Measurements from ENCODE around the gene SLCO1B1. TPM values are rescaled to one million over a fixed set of nuclear protein-coding genes. Genes with fewer than 3 reads are reported as not detected.

SLCO1B1 gene
- total RNA-seq, 1 experiment from 2014 or later: not detected

DNA sequence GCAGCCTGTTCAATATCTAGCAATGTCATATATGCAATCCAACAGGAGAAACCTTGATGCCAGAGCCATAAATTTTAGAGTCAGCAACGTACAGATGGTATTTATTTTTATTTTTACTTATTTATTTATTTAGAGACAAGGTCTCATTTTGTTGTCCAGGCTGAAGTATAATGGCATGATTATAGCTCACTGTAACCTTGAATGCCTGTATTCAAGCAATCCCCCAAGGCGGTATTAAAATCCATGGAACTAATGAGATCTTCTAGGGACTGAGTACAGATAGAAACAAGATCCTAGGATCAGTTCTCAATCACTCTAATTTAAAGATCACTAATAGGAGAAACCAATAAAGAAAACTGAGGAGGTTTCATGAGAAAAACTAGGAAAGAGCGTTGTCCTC lies 89.3 kb downstream of the SLCO1B1 start:
- no peak overlapping the region for H3K9ac ChIP-seq (ENCODE audit: low read length)

DNA sequence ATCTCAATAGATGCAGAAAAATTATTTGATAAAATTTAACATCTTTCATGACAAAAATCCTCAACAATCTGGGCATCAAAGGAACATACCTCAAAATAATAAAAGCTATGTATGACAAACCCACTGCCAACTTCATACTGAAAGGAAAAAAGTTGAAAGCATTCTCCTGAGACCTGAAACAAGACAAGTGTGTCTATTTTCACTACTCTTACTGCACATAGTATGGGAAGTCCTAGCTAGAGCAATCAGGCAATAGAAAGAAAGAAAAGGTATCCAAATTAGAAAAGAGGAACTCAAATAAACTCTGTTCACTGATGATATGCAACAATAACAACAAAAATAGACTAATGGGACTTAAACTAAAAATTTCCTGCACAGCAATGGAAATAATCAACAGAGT lies 90.1 kb downstream of the SLCO1B1 start:
- Histone ChIP-seq H3K4me1 (ENCODE audit: insufficient read depth, low read length) (no peaks in the 10 kb centered on the region), H4K20me1 (ENCODE audit: low read length) (no peaks in the 10 kb centered on the region), H3K36me3 (ENCODE audit: low read depth, low read length) (no peaks in the 10 kb centered on the region), H3K9me2 (replicated peaks; ENCODE audit: low read length) (no peaks in the 10 kb centered on the region), H3K4me2 (ENCODE audit: low read length) (no peak overlapping the region), H3K9ac (ENCODE audit: low read length) (no peak overlapping the region), H3K4me3 (ENCODE audit: low read length) (no peak overlapping the region), H3K27ac (ENCODE audit: low read length) (no peak overlapping the region), H2AFZ (ENCODE audit: low read length) (no peak overlapping the region), H3K9me3 (ENCODE audit: low read length) (no peaks in the 10 kb centered on the region), H3F3A (ENCODE audit: low read length, unreplicated experiment) (no peaks in the 10 kb centered on the region), H3K79me2 (ENCODE audit: low read length) (no peaks in the 10 kb centered on the region), H3K27me3 (ENCODE audit: low read length) (no peaks in the 10 kb centered on the region)
- CTCF ChIA-PET: no interaction called here
- no peak for DNase-seq
- TF ChIP-seq EZH2phosphoT487 (IDR thresholded peaks at IDR 0.05; ENCODE audit: borderline replicate concordance, low read length): no peak
- TF ChIP-seq, protein P1, sequence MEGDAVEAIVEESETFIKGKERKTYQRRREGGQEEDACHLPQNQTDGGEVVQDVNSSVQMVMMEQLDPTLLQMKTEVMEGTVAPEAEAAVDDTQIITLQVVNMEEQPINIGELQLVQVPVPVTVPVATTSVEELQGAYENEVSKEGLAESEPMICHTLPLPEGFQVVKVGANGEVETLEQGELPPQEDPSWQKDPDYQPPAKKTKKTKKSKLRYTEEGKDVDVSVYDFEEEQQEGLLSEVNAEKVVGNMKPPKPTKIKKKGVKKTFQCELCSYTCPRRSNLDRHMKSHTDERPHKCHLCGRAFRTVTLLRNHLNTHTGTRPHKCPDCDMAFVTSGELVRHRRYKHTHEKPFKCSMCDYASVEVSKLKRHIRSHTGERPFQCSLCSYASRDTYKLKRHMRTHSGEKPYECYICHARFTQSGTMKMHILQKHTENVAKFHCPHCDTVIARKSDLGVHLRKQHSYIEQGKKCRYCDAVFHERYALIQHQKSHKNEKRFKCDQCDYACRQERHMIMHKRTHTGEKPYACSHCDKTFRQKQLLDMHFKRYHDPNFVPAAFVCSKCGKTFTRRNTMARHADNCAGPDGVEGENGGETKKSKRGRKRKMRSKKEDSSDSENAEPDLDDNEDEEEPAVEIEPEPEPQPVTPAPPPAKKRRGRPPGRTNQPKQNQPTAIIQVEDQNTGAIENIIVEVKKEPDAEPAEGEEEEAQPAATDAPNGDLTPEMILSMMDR (conservative IDR thresholded peaks at IDR 0.05; ENCODE audit: low read depth, low read length): no peak
- TF ChIP-seq EZH2 (IDR thresholded peaks at IDR 0.05; ENCODE audit: low read length, unreplicated experiment): no peak
- intact Hi-C loops (cut with micrococcal nuclease): no loop called here
- POLR2A ChIA-PET (ENCODE audit: unreplicated experiment): no interaction called here
- BruUV-seq (replicated peaks): no TSS peak
- no peak for ATAC-seq

More for the DNA sequence above, 89.3 kb downstream of the SLCO1B1 start:
- Histone ChIP-seq H3K36me3 (ENCODE audit: low read depth, low read length) (no peaks in the 10 kb centered on the region), H3K27me3 (ENCODE audit: low read length) (no peaks in the 10 kb centered on the region), H3K9me2 (replicated peaks; ENCODE audit: low read length) (no peaks in the 10 kb centered on the region), H3K9me3 (ENCODE audit: low read length) (no peaks in the 10 kb centered on the region), H4K20me1 (ENCODE audit: low read length) (no peaks in the 10 kb centered on the region), H3K4me1 (ENCODE audit: insufficient read depth, low read length) (no peaks in the 10 kb centered on the region), H2AFZ (ENCODE audit: low read length) (no peak overlapping the region), H3K79me2 (ENCODE audit: low read length) (no peaks in the 10 kb centered on the region), H3K27ac (ENCODE audit: low read length) (no peak overlapping the region), H3F3A (ENCODE audit: low read length, unreplicated experiment) (no peaks in the 10 kb centered on the region), H3K4me2 (ENCODE audit: low read length) (no peak overlapping the region), H3K4me3 (ENCODE audit: low read length) (no peak overlapping the region)
- ATAC-seq: no peak
- POLR2A ChIA-PET (ENCODE audit: unreplicated experiment): no interaction called here
- no peak for DNase-seq
- intact Hi-C loops (cut with micrococcal nuclease): no loop called here
- BruUV-seq (replicated peaks): no TSS peak
- TF ChIP-seq, protein P1 (conservative IDR thresholded peaks at IDR 0.05; ENCODE audit: low read depth, low read length): no peak
- no peak for TF ChIP-seq EZH2 (IDR thresholded peaks at IDR 0.05; ENCODE audit: low read length, unreplicated experiment)
- no peak for TF ChIP-seq EZH2phosphoT487 (IDR thresholded peaks at IDR 0.05; ENCODE audit: borderline replicate concordance, low read length)
- CTCF ChIA-PET: no interaction called here

DNA sequence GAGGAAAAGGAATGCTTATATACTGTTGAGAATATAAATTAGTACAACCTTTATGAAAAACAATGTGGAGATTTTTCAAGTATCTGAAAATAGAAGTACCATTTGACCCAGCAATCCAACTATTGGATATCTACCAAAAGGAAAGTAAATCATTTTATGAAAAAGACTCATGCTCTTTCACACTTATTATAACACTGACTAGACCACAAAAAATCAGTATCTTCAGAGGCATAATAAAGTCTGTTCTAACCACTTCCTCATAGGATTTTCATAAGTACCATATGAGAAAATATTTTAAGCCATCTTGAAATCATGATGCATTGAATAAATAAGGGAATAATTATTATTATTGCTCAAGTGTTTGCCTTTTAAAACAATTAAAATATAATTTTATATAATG lies 90.8 kb downstream of the SLCO1B1 start:
- ATAC-seq (no peak), DNase-seq (no peak)
- no peak overlapping the region for H2AFZ ChIP-seq (ENCODE audit: low read length)
- no peaks in the 10 kb centered on the region for H3K9me3 ChIP-seq (ENCODE audit: low read length)
- H3K79me2 ChIP-seq (ENCODE audit: low read length): no peaks in the 10 kb centered on the region
- H3K27ac ChIP-seq (ENCODE audit: low read length): no peak overlapping the region
- no peak overlapping the region for H3K9ac ChIP-seq (ENCODE audit: low read length)
- no peak overlapping the region for H3K4me2 ChIP-seq (ENCODE audit: low read length)
- no peaks in the 10 kb centered on the region for H3K9me2 ChIP-seq (replicated peaks; ENCODE audit: low read length)
- ChIA-PET CTCF (no interaction called here), POLR2A (ENCODE audit: unreplicated experiment) (no interaction called here)
- TF ChIP-seq EZH2phosphoT487 (IDR thresholded peaks at IDR 0.05; ENCODE audit: borderline replicate concordance, low read length) (no peak), EZH2 (IDR thresholded peaks at IDR 0.05; ENCODE audit: low read length, unreplicated experiment) (no peak)
- TF ChIP-seq, protein P1 (conservative IDR thresholded peaks at IDR 0.05; ENCODE audit: low read depth, low read length): no peak
- H3K27me3 ChIP-seq (ENCODE audit: low read length): no peaks in the 10 kb centered on the region
- no peaks in the 10 kb centered on the region for H3K36me3 ChIP-seq (ENCODE audit: low read depth, low read length)
- BruUV-seq (replicated peaks): no TSS peak
- no peaks in the 10 kb centered on the region for H3F3A ChIP-seq (ENCODE audit: low read length, unreplicated experiment)
- no peaks in the 10 kb centered on the region for H3K4me1 ChIP-seq (ENCODE audit: insufficient read depth, low read length)
- H3K4me3 ChIP-seq (ENCODE audit: low read length): no peak overlapping the region
- no peaks in the 10 kb centered on the region for H4K20me1 ChIP-seq (ENCODE audit: low read length)
- intact Hi-C loops (cut with micrococcal nuclease): no loop called here

All from PC-3 (cell line).